OCI-LY7 (cell line): Measurements from ENCODE around the gene ZNF609. TPM values are rescaled to one million over a fixed set of nuclear protein-coding genes. Genes with fewer than 3 reads are reported as not detected.

Experiments
- BruUV-seq: library from RNA; stranded (reverse); fragments of 400-500 nt; replicated peaks from 2 replicates; lab custom pipeline; 2021; lab: Mats Ljungman, UMichigan
- CTCF ChIA-PET: fragments of 300-600 bp; sonication (Branson Sonifier 250); formaldehyde crosslinking; loops from one replicate; lab custom pipeline; 2022; ENCODE audit warnings: antibody characterized with exemption; ENCODE audit not compliant: unreplicated experiment; lab: Charles Lee
- POLR2A ChIA-PET: fragments of 300-600 bp; sonication (Branson Sonifier 250); formaldehyde crosslinking; loops from one replicate; lab custom pipeline; 2022; ENCODE audit warnings: antibody characterized with exemption; lab: Charles Lee
- DNase-seq: peaks from one replicate; pipeline ENCODE4 v3.0.0-alpha.2; 2015; ENCODE audit warnings: low spot score
- H2AFZ ChIP-seq: fragments of 200-600 bp; sonication (generic), shearing (Covaris generic); 2 replicates; pipeline ENCODE4 v1.6.1; 2014; ENCODE audit warnings: mild to moderate bottlenecking, antibody characterized with exemption, low read length, moderate library complexity
- H3K27ac ChIP-seq: fragments of 200-600 bp; sonication (generic); 2 replicates; pipeline ENCODE4 v1.5.1; 2014; ENCODE audit warnings: mixed run types, low read depth, mild to moderate bottlenecking, moderate library complexity, low read length, inconsistent platforms; ENCODE audit not compliant: poor library complexity, severe bottlenecking
- H3K36me3 ChIP-seq: fragments of 200-600 bp; sonication (generic); 2 replicates; pipeline ENCODE4 v1.6.1; 2014; ENCODE audit warnings: mild to moderate bottlenecking, antibody characterized with exemption, low read length, moderate library complexity, mixed read lengths; ENCODE audit not compliant: insufficient read depth
- H3K4me1 ChIP-seq: fragments of 200-600 bp; sonication (generic); 2 replicates; pipeline ENCODE4 v1.5.1; 2014; ENCODE audit warnings: mild to moderate bottlenecking, low read length; ENCODE audit not compliant: insufficient read depth, poor library complexity, severe bottlenecking
- H3K4me2 ChIP-seq: fragments of 200-600 bp; sonication (generic); 2 replicates; pipeline ENCODE4 v1.6.1; 2014; ENCODE audit warnings: mild to moderate bottlenecking, low read length
- H3K4me3 ChIP-seq: fragments of 200-600 bp; sonication (generic); 2 replicates; pipeline ENCODE4 v1.5.1; 2014; ENCODE audit warnings: mild to moderate bottlenecking, low read depth, low read length; ENCODE audit not compliant: poor library complexity, severe bottlenecking
- H3K79me2 ChIP-seq: fragments of 200-600 bp; sonication (generic); 2 replicates; pipeline ENCODE4 v1.6.1; 2016; ENCODE audit warnings: low read depth, mild to moderate bottlenecking, low read length, moderate library complexity, mixed read lengths; ENCODE audit not compliant: insufficient read depth
- H3K9me2 ChIP-seq: fragments of 200-600 bp; sonication (generic); 2 replicates; pipeline ENCODE4 v1.6.1; 2016; ENCODE audit warnings: mild to moderate bottlenecking, low read length, mixed read lengths; ENCODE audit not compliant: insufficient read depth
- H3K9me3 ChIP-seq: fragments of 200-600 bp; sonication (generic); 2 replicates; pipeline ENCODE4 v1.6.1; 2014; ENCODE audit warnings: mild to moderate bottlenecking, mixed run types, low read length, mixed read lengths
- H4K20me1 ChIP-seq: fragments of 200-600 bp; sonication (generic); 2 replicates; pipeline ENCODE4 v1.6.1; 2014; ENCODE audit warnings: mild to moderate bottlenecking, antibody characterized with exemption, low read length, moderate library complexity, mixed read lengths; ENCODE audit not compliant: insufficient read depth
- EZH2phosphoT487 ChIP-seq: fragments of 200-600 bp; sonication (generic); IDR thresholded peaks from 2 replicates; pipeline ENCODE4 v1.6.1; 2018; ENCODE audit warnings: low read depth, borderline replicate concordance, mild to moderate bottlenecking, mixed run types, antibody characterized with exemption, low read length, moderate library complexity, mixed read lengths
- intact Hi-C: fragments of 100-400 bp; cut with micrococcal nuclease; formaldehyde crosslinking; loops from one replicate; pipeline ENCODE4 v1.10.0; 2022; ENCODE audit not compliant: unreplicated experiment
- total RNA-seq, 2 experiments: library from RNA; depleted of rRNA in 1 of 2; stranded (reverse); fragments of >200 nt in 1 of 2; shearing (Covaris generic) in 1 of 2; gene quantifications; 2 replicates each; pipeline ENCODE4 v1.2.3, GENCODE V29; 2014 to 2022
- TF ChIP-seq, protein P1 (sequence below): fragments of 200-600 bp; sonication (generic); conservative IDR thresholded peaks from 2 replicates; pipeline ENCODE4 v1.5.1; 2014; ENCODE audit warnings: mild to moderate bottlenecking, antibody characterized with exemption, low read length, moderate library complexity, mixed read lengths

ZNF609 gene
- total RNA-seq, 2 experiments from 2014 or later: 17.2 to 35.1 TPM

DNA sequence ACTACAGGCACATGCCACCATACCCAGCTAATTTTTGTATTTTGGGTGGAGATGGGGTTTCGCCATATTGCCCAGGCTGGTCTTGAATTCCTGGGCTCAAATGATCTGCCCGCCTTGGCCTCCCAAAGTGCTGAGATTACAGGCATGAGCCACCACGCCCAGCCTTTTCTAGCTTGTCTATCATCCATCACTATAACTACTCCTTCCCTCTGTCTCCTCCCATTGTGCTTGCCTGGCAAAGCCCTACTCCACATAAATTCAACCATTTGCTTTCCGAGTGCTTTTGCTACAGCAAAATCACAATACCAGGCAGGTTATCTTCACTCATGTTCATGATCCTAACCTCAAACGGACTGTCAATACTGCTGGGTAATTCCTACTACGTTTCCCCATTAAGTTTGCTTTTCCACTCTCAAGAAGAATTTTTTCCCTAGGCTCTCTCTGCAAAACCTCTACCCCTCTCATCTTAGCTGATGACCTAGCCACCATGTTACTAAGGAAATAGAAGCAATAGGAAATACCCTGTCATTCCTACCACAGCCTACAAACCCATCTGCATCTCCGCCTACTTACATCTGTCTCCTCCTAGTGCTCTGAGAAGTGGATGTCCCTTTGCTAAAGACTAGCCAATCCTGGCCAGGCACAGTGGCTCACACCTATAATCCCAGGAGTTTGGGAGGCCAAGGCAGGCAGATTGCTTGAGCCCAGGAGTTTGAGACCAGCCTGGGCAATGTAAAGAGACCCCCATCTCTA lies 250.5 kb downstream of the ZNF609 start:
- ChIA-PET CTCF (interaction anchor here (0.7 kb wide), 1 partner anchor 139 kb away, joined by 4 read pairs; no protein-coding TSS in a partner anchor), POLR2A (interaction anchor here (0.7 to 1.7 kb wide), 2 partner anchors 16 to 252 kb away, joined by 3 to 6 read pairs; no protein-coding TSS in a partner anchor)
- DNase-seq: no peak
- BruUV-seq: no TSS peak
- H3K9me2 ChIP-seq: no peaks in the 10 kb centered on the region
- TF ChIP-seq EZH2phosphoT487: no peak
- TF ChIP-seq, protein P1, sequence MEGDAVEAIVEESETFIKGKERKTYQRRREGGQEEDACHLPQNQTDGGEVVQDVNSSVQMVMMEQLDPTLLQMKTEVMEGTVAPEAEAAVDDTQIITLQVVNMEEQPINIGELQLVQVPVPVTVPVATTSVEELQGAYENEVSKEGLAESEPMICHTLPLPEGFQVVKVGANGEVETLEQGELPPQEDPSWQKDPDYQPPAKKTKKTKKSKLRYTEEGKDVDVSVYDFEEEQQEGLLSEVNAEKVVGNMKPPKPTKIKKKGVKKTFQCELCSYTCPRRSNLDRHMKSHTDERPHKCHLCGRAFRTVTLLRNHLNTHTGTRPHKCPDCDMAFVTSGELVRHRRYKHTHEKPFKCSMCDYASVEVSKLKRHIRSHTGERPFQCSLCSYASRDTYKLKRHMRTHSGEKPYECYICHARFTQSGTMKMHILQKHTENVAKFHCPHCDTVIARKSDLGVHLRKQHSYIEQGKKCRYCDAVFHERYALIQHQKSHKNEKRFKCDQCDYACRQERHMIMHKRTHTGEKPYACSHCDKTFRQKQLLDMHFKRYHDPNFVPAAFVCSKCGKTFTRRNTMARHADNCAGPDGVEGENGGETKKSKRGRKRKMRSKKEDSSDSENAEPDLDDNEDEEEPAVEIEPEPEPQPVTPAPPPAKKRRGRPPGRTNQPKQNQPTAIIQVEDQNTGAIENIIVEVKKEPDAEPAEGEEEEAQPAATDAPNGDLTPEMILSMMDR: no peak
- H3K4me1 ChIP-seq: no peaks in the 10 kb centered on the region
- no peaks in the 10 kb centered on the region for H3K36me3 ChIP-seq
- no peak overlapping the region for H3K27ac ChIP-seq
- no peaks in the 10 kb centered on the region for H3K79me2 ChIP-seq
- no peak overlapping the region for H3K4me2 ChIP-seq
- H3K4me3 ChIP-seq: no peak overlapping the region
- intact Hi-C loops: no loop called here
- no peak overlapping the region for H2AFZ ChIP-seq
- no peaks in the 10 kb centered on the region for H4K20me1 ChIP-seq
- no peaks in the 10 kb centered on the region for H3K9me3 ChIP-seq

GRCh38 chr15:64712353-64712752 lies 252.0 kb downstream of the ZNF609 start:
- Histone ChIP-seq H3K4me2 (no peak overlapping the region), H3K9me3 (no peaks in the 10 kb centered on the region), H3K27ac (no peak overlapping the region), H3K36me3 (no peaks in the 10 kb centered on the region), H3K79me2 (no peaks in the 10 kb centered on the region), H3K9me2 (no peaks in the 10 kb centered on the region), H3K4me1 (no peaks in the 10 kb centered on the region), H2AFZ (no peak overlapping the region), H4K20me1 (no peaks in the 10 kb centered on the region), H3K4me3 (no peak overlapping the region)
- CTCF ChIA-PET: no interaction called here
- intact Hi-C loops: no loop called here
- no TSS peak for BruUV-seq
- DNase-seq: no peak
- TF ChIP-seq, protein P1: no peak
- TF ChIP-seq EZH2phosphoT487: no peak
- POLR2A ChIA-PET: no interaction called here

GRCh38 chr15:64713592-64713991 lies 253.2 kb downstream of the ZNF609 start:
- Histone ChIP-seq H4K20me1 (no peaks in the 10 kb centered on the region), H3K9me3 (no peaks in the 10 kb centered on the region), H2AFZ (no peak overlapping the region), H3K4me1 (no peaks in the 10 kb centered on the region), H3K27ac (no peak overlapping the region), H3K36me3 (no peaks in the 10 kb centered on the region), H3K79me2 (no peaks in the 10 kb centered on the region), H3K9me2 (no peaks in the 10 kb centered on the region), H3K4me2 (no peak overlapping the region), H3K4me3 (no peak overlapping the region)
- TF ChIP-seq, protein P1: no peak
- no peak for TF ChIP-seq EZH2phosphoT487
- no peak for DNase-seq
- BruUV-seq: no TSS peak
- intact Hi-C loops: no loop called here
- POLR2A ChIA-PET: no interaction called here
- CTCF ChIA-PET: no interaction called here
